GM19455 (cell line): ENCODE measurements around the gene KLF13.

Experiments used
- ATAC-seq: cut with Tn5 transposase; IDR thresholded peaks from one replicate; pipeline ENCODE4 v1.9.1; 2021; ENCODE audit not compliant: unreplicated experiment

Gene KLF13

DNA sequence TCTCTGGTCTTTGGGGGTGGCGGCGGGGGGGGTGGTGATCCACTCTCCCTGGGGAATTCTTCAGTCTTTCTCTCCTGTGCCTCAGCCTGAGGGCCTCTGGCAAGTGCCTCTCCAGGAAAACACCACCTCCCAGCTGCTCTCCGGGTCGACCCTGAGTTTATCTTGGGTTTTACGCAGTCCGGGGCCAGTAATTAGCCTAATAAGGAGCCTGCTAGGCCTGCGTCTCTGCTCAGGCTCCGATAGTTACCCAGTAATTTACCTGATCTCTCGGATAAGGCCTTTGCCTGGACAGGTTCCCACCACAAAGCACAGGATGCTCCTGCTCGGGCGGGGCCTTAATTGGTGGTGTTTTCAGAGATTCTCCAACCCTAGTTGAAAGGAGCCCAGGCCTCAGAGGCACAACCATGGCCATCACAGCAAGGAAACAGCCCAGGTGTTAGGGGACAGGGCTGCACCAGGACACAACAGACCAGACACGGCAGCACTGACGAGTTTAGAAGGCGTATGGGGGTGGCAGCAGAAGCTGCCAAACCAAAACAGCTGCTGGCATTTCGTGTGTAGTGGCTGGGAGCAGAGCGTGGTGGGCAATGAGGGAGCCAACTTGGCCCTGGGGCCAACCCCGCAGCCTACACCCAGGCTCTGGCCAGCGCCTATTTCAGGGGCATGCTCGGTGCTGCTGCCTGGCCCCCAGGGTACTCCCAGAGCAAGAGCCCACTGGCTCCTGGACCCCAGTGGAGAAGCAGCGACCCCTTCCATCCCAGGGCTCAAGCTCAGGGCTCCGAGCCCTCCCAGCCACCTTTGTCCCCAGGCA is 71.4 kb downstream of the KLF13 start:
- no peak for ATAC-seq

DNA sequence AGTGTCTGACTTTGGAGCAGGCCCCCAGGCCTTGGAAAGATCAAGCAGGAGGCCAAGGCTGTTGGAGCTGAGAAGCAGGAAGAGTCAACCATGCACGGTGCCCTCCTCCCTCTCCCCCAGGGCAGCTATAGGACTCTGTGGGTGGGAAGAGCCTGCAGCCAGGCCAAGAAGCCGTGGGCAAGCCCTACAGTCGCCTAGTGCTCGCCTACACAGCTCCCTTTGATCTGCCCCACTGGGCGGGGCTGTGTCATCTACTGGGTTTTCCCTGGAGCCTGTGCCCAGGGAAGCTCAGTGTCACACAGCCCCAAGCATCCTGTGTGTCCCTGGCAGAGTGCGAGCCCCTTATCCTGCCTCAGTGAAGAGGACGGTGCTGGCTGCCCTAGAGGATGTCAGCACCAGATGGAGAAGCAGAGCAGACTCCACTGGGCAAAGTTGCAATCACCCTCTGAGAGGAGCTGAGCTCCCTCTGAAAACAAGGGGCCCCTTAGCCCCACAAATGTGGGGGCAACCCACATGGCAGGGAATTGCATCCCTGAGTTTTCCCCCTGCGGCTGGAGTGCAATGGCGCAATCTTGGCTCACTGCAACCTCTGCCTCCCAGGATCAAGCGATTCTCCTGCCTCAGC is 72.2 kb downstream of the KLF13 start:
- no peak for ATAC-seq

DNA sequence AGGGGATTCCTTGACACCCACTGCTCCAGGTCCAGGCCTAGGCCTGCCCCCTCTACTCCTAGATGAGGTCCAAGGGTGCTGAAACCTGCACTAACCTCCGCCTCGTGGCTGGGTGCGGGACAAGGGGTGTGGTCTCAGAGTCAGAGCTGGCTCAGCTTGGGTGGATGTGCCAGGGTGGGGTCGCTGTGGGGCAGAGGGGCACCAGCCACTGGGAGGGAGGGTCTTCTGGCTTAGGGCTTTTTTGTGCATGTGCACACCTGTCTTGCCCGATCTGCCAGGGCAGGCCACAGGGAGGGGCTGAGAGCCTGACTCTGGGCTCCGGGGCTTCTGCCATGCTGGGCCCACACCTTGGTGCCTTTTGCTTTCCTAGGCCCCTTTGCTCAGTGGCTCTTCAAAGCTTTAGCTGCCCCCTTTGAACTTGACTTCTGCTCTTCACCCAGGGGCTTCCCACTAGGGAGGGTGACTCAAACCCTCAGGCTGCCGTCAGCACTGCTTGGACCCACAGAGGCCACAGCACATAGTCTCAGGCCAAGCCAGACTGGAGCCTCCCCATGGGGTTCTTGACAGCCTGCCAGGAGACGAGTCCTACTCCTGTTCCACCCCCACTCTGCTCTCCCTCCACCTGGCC is 73.0 kb downstream of the KLF13 start:
- no peak for ATAC-seq

- ATAC-seq = no peak
These were observed 73.7 kb downstream of the KLF13 start for GRCh38 chr15:31400222-31400927.

- no peak for ATAC-seq
These were observed 74.6 kb downstream of the KLF13 start for GRCh38 chr15:31401282-31401681.

DNA sequence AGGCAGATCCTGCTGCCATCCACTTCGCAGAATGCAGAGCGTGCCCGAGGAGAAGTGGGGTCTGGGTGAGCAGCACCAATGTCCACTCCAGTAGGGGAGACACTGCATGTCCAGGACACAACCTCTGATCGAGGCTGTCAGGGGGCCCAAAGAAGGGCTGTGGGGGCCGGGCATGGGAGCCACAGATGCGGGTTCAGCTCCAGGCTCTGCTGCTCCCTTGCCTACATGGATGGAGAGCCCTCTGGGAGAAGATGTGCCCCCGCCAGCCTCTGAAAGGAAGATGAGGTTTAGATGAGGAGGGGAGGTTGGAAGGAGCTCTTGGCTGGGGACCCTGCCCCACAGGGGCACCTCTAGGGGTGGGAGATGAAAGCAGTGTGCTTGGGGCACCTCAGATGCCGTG is 75.4 kb downstream of the KLF13 start:
- ATAC-seq = no peak

DNA sequence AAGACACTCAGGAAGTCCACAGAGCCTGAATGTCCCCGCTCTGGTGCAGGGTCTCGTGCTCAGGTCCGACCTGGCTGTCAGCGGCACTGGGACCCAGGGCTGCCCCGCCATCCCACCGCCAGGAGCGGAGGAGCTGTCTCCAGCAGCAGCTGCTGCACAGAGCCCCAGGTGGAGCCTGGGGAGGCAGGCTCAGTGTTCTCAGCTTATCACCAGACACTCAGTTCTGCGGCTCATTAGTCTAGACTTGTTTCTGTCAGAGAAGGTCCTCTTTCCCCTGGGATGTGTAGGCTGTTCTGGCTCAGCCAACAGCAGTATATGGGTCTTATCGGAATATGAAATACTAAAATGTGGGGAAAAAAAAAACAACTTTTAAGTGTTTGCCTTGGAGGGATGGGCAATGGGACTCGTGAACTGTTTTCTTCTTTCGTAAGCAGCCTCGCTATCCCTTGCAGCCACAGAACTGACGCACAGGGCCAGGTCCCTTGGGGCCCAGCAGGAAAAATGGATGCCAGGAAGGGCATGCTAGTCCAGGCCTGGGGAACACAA is 75.9 kb downstream of the KLF13 start:
- ATAC-seq = no peak

DNA sequence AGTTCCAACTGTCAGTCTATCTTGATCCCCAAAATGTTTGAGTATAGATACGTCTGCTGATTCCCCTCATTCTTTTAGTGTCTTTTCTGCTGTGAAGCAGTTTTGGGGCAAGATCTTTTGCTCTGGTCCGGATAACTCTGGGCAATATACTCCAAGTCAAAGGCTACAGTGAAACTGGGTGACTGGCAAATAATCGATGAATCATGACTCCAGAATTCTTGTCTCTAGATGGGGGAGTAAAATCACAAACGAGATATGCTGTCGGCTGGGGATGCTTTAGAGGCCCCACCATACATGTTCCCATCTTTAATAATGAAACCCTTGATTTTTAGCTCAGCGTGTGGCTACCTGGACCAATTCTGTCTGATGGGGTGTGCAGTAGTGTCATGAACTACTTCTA is 76.5 kb downstream of the KLF13 start:
- no peak for ATAC-seq

- ATAC-seq = no peak
These were observed 77.0 kb downstream of the KLF13 start for GRCh38 chr15:31403606-31404005.

DNA sequence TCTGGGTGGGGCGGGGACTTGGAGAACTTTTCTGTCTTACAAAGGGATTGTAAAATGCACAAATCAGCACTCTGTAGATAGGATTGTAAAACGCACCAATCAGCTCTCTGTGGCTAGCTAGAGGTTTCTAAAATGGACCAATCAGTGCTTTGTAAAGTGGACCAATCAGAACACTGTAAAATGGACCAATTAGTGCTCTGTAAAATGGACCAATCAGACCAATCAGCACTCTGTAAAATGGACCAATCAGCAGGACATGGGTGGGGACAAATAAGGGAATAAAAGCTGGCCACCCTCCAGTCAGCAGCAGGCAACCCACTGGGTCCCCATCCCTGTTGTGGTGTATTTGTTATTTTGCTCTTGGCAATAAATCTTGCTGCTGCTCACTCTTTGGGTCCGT is 77.7 kb downstream of the KLF13 start:
- ATAC-seq = no peak

GRCh38 chr15:31405200-31405920 is 78.7 kb downstream of the KLF13 start:
- ATAC-seq = no peak

DNA sequence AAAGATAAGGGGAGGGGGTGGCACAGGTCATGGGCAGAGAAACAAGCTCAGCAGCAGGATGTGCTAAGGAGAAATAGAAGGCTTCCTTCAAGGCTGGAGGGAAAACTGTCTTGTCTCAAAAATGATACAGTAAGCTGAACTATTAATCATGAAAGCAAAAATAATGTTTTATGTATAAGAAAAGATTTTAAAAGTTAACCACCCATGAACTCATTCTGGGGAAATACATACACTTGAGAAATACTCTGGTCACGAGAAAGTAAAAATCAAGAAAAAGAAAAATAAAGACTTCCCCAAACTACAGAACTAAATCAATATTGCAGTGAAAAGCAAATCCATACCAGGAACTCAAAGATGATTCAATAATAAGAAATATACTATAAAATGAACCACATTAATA is 80.7 kb downstream of the KLF13 start:
- ATAC-seq = no peak

- ATAC-seq = no peak
These were observed 81.2 kb downstream of the KLF13 start for GRCh38 chr15:31407851-31408250.

GRCh38 chr15:31408724-31409123 is 82.1 kb downstream of the KLF13 start:
- no peak for ATAC-seq

DNA sequence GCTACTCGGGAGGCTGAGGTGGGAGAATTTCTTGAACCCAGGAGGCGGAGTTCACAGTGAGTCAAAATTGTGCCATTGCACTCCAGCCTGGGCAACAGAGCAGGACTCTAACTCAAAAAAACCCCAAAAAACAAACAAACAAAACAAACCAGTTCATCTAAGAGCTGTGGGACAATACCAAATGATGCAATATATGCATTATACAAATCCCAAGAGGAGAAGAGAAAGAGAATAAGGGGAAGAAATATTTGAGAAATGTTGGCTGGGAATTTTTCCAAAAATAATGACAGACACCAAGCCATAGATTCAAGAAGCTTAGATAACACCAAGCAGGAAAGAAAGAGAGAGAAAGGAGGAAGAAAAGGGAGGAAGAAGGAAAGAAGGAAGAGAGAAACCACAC is 82.5 kb downstream of the KLF13 start:
- ATAC-seq = no peak

DNA sequence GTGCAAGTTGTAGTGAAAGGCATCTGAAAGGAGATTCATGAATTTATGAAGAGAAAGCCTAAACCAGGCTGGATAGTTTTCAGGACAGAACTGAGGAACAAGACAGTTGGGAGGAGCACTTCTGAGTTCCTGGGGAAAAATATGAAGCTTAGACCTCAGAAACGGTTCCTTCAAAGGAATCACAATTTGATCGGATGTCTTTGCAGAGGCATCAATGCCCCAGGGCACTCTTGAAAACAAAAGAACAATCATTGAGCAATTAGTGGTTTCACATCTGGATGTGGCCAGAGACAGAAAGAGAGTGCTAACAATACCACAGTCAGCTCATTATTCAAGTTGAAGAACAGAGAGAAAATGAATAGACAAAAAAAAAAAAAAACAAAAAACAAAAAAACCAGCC is 86.2 kb downstream of the KLF13 start:
- ATAC-seq = no peak

DNA sequence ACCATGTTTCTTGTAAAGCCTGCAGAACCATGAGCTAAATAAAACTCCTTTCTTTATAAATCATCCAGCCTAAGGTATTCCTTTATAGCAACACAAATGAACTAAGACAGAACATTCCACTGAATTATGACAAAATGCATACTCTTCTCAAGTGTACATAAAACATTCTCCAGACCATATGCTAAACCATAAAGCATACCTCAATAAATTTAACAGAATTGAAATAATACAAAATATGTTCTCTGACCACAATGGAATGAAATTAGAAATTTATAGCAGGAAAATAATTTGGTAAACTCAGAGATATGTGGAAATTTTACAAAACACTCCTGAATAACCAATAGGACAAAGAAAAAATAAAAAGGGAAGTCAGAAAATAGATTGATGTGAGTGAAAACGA is 88.6 kb downstream of the KLF13 start:
- ATAC-seq = no peak

DNA sequence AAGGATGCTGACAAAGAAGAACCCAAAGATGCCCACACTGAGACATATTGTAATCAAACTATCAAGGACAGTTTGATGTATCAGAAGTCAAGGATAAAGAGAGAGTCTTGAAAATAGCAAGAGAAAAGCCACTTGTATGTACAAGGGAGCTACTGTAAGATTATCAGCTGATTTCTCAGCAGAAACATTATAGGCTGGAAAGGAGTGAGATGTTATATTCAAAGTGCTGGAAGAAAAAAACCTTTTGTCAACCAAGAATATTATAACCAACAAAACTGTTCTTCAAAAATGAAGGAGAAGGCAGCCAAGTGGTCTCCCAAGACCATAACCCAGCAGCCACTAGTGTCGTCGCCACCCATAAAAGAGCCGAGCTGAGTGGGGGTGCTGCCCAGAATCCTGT is 93.2 kb downstream of the KLF13 start:
- ATAC-seq = no peak

DNA sequence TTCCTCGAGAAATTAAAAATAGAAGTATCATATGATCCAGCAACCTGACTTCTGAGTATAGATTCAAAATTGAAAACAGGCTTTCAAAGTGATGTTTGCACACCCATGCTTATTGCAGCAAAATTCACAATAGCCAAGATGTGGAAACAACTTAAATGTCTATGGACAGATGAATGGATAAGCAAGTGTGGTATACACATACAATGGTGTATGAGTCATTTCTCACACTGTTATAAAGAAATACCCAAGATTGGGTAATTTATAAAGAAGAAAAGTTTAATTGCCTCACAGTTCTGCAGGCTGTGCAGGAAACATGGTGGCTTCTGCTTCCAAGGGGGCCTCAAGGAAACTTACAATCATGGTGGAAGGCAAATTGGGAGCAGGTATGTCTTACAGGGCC is 100.8 kb downstream of the KLF13 start:
- ATAC-seq = no peak
